Thoracic aorta (tissue), 2 donors: ENCODE results near the gene ZNF212. TPM values are rescaled to one million over a fixed set of nuclear protein-coding genes. Genes with fewer than 3 reads are reported as not detected.

Source experiments
- ATAC-seq: fragments of 150-250 bp; one replicate; pipeline ENCODE4 v1.8.0; 2017; ENCODE audit warnings: low read depth; ENCODE audit not compliant: insufficient number of reproducible peaks, low FRiP score
- DNase-seq: peaks from one replicate; pipeline ENCODE4 v3.0.0-alpha.2; 2020; ENCODE audit warnings: low spot score
- H3K27ac ChIP-seq, 2 donors: fragments of 200-600 bp; sonication (generic); 1 replicate in 1 of 2; 2 replicates in 1 of 2; pipeline ENCODE4 v1.5.1; 2016; ENCODE audit warnings: mild to moderate bottlenecking in 2 of 2, moderate library complexity in 2 of 2
- H3K27me3 ChIP-seq: fragments of 200-600 bp; sonication (generic); replicated peaks from 2 replicates; pipeline ENCODE4 v1.6.0; 2016; ENCODE audit warnings: mild to moderate bottlenecking; ENCODE audit not compliant: insufficient read depth
- H3K36me3 ChIP-seq: fragments of 200-600 bp; sonication (generic); one replicate; pipeline ENCODE4 v1.5.1; 2016
- H3K4me1 ChIP-seq, 2 donors: fragments of 200-600 bp; sonication (generic); 1 replicate in 1 of 2; 2 replicates in 1 of 2; pipeline versions ENCODE4 v1.5.1 to v1.6.0; 2016; ENCODE audit warnings: low read depth in 2 of 2, mild to moderate bottlenecking in 1 of 2; ENCODE audit not compliant: control insufficient read depth in 1 of 2
- H3K4me3 ChIP-seq: fragments of 200-600 bp; sonication (generic); 2 replicates; pipeline ENCODE4 v1.5.1; 2016; ENCODE audit warnings: mild to moderate bottlenecking
- H3K9me3 ChIP-seq: fragments of 200-600 bp; sonication (generic); 2 replicates; pipeline ENCODE4 v1.5.1; 2016
- total RNA-seq, 2 donors: library from RNA; depleted of rRNA; stranded (reverse); fragments of >200 nt; gene quantifications; one replicate each; pipeline versions ENCODE4 v1.1.0 to v1.2.3, GENCODE V29; 2016
- TF ChIP-seq, protein P1 (sequence below): fragments of 200-600 bp; sonication (generic); IDR thresholded peaks from one replicate; pipeline ENCODE4 v1.5.1; 2019; ENCODE audit warnings: antibody characterized with exemption

Gene ZNF212
- total RNA-seq, 2 donors from 2014 or later: 6.6 to 8.3 TPM

DNA sequence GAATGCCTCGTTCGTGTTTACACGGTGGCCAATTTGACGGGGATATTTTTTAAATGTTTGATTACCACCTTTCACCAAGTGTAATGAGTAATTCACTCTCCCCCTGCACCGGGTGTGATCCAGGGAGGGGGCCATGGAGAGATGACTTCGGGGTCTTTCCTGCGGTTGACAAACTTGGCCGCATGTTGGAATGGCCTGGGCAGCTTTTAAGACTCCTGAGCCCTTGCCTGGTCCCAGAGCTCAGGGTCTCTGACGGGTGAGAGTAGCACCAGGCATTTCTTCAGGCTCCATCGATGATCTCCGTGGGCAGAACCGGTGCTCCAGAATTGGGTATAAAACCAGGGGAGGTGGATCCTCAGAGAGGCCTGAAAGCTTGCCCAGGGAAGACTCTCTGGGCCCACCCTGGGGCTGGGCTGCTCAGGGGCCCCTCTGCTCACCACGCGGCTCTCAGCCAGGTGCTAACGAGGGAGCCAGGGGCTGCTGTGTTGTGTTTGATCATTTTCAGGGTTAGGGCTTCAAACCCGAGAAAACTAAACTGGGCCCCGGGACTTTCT is 43.2 kb upstream of the ZNF212 start:
- no peak for ATAC-seq

GRCh38 chr7:149196705-149197171 is 42.7 kb upstream of the ZNF212 start:
- peak overlapping the region; percentile 62 to 71 for H3K27ac ChIP-seq
- ATAC-seq: no peak
- DNase-seq: no peak

More for the DNA sequence above, 43.2 kb upstream of the ZNF212 start:
- peaks cover 14 to 22% of the 10 kb centered on the region in 2 donors for H3K4me1 ChIP-seq
- H3K27ac ChIP-seq: peak overlapping the region; percentile 62 to 71
- no peaks in the 10 kb centered on the region for H3K9me3 ChIP-seq
- no peaks in the 10 kb centered on the region for H3K27me3 ChIP-seq
- H3K4me3 ChIP-seq: peak overlapping the region; percentile 95
- peaks cover 28% of the 10 kb centered on the region for H3K36me3 ChIP-seq
- TF ChIP-seq, protein P1, sequence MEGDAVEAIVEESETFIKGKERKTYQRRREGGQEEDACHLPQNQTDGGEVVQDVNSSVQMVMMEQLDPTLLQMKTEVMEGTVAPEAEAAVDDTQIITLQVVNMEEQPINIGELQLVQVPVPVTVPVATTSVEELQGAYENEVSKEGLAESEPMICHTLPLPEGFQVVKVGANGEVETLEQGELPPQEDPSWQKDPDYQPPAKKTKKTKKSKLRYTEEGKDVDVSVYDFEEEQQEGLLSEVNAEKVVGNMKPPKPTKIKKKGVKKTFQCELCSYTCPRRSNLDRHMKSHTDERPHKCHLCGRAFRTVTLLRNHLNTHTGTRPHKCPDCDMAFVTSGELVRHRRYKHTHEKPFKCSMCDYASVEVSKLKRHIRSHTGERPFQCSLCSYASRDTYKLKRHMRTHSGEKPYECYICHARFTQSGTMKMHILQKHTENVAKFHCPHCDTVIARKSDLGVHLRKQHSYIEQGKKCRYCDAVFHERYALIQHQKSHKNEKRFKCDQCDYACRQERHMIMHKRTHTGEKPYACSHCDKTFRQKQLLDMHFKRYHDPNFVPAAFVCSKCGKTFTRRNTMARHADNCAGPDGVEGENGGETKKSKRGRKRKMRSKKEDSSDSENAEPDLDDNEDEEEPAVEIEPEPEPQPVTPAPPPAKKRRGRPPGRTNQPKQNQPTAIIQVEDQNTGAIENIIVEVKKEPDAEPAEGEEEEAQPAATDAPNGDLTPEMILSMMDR: no peak
- no peak for DNase-seq

DNA sequence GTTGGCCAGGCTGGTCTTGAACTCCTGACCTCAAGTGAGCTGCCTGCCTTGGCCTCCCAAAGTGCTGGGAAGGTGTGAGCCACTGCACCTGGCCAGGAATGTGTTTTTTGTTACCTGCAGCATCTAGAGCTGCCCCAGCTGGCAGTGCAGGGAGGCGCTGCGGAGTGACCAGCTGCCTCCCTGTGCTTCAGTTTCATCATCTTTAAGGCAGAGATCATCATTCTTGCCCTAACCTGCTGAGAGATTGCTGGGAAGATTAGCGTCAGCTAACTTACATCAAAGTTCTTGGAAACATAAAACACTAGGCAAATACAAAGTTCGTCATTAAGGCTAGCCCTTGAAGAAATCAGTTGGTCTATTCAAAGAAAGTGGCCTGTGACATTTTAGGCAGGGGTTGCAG is 41.8 kb upstream of the ZNF212 start:
- ATAC-seq (no peak), DNase-seq (no peak)
- H3K4me3 ChIP-seq: no peak overlapping the region
- TF ChIP-seq, protein P1: no peak
- H3K36me3 ChIP-seq: peaks cover 36% of the 10 kb centered on the region
- no peaks in the 10 kb centered on the region for H3K9me3 ChIP-seq
- H3K4me1 ChIP-seq: peaks cover 14 to 22% of the 10 kb centered on the region in 2 donors
- no peak overlapping the region for H3K27ac ChIP-seq
- no peaks in the 10 kb centered on the region for H3K27me3 ChIP-seq

More at GRCh38 chr7:149196705-149197171, 42.7 kb upstream of the ZNF212 start:
- Histone ChIP-seq H3K36me3 (peaks cover 31% of the 10 kb centered on the region), H3K27me3 (no peaks in the 10 kb centered on the region), H3K9me3 (no peaks in the 10 kb centered on the region), H3K4me3 (peak overlapping the region; percentile 95), H3K4me1 (peaks cover 14 to 22% of the 10 kb centered on the region in 2 donors)
- TF ChIP-seq, protein P1: no peak

DNA sequence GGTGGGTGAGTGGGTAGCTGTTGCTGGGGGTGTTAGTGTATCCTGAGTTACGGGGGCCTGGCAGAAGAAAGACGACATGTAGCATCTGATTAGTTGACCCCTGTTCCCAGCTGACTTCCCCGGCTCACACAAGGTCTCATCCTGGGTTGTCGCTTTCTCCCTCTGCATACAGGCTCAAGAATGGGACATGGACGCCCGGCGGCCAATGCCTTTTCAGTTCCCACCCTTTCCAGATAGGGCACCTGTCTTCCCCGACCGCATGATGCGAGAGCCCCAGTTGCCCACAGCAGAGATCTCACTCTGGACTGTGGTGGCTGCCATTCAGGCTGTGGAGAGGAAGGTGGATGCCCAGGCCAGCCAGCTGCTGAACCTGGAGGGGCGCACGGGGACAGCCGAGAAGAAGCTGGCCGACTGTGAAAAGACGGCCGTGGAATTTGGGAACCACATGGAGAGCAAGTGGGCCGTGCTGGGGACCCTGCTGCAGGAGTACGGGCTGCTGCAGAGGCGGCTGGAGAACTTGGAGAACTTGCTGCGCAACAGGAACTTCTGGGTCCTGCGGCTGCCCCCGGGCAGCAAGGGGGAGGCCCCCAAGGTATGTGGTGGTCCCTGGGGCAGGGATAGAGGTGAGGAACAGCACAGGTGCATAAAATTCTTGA is 41.2 kb upstream of the ZNF212 start:
- no peak for ATAC-seq
- TF ChIP-seq, protein P1: no peak
- Histone ChIP-seq H3K9me3 (no peaks in the 10 kb centered on the region), H3K27ac (no peak overlapping the region), H3K4me1 (peaks cover 14 to 22% of the 10 kb centered on the region in 2 donors), H3K27me3 (no peaks in the 10 kb centered on the region), H3K4me3 (no peak overlapping the region), H3K36me3 (peaks cover 41% of the 10 kb centered on the region)
- no peak for DNase-seq

GRCh38 chr7:149199234-149199995 is 40.0 kb upstream of the ZNF212 start:
- no peak for ATAC-seq
- Histone ChIP-seq H3K4me1 (peaks cover 14 to 22% of the 10 kb centered on the region in 2 donors), H3K36me3 (peaks cover 48% of the 10 kb centered on the region), H3K27ac (no peak overlapping the region), H3K4me3 (no peak overlapping the region), H3K27me3 (no peaks in the 10 kb centered on the region), H3K9me3 (no peaks in the 10 kb centered on the region)
- DNase-seq: no peak
- TF ChIP-seq, protein P1: no peak
